Body of pancreas (tissue), 4 donors: ENCODE results near the gene KRT8. TPM values are rescaled to one million over a fixed set of nuclear protein-coding genes. Genes with fewer than 3 reads are reported as not detected.

Experiments
- ATAC-seq: fragments of 150-250 bp; one replicate; pipeline ENCODE4 v1.9.1; 2016
- DNase-seq, 4 donors: peaks; one replicate each; pipeline ENCODE4 v3.0.0-alpha.2; 2019
- H3K27ac ChIP-seq, 4 donors: fragments of 200-600 bp; sonication (generic); 1 replicate in 3 of 4; 2 replicates in 1 of 4; pipeline versions ENCODE4 v1.5.1 to v1.6.1; 2016 to 2019; ENCODE audit warnings: mild to moderate bottlenecking in 1 of 4, mixed read lengths in 1 of 4, moderate library complexity in 1 of 4
- H3K27me3 ChIP-seq, 2 donors: fragments of 200-600 bp; sonication (generic); one replicate each; pipeline ENCODE4 v1.6.0; 2016; ENCODE audit warnings: mild to moderate bottlenecking in 1 of 2
- H3K36me3 ChIP-seq, 2 donors: fragments of 200-600 bp; sonication (generic); replicated peaks in 1 of 2; 2 replicates each; pipeline ENCODE4 v1.5.1; 2016; ENCODE audit warnings: low read depth in 2 of 2; ENCODE audit not compliant: insufficient read depth in 1 of 2
- H3K4me1 ChIP-seq: fragments of 200-600 bp; sonication (generic); one replicate; pipeline ENCODE4 v1.6.0; 2016
- H3K4me3 ChIP-seq, 2 donors: fragments of 200-600 bp; sonication (generic); 1 replicate in 1 of 2; 2 replicates in 1 of 2; pipeline ENCODE4 v1.5.1; 2016 to 2019
- H3K9me3 ChIP-seq, 3 donors: fragments of 200-600 bp; sonication (generic); 1 replicate in 2 of 3; 2 replicates in 1 of 3; pipeline ENCODE4 v1.5.1; 2016
- CTCF ChIP-seq, 7 experiments: fragments of 450-650 bp in 4 of 7; fragments of 200-600 bp in 3 of 7; sonication (generic) in 3 of 7; IDR thresholded peaks; one replicate each; pipeline ENCODE4 v1.5.1; 2016 to 2019; ENCODE audit warnings: antibody characterized with exemption in 7 of 7
- POLR2A ChIP-seq, 3 donors: fragments of 450-650 bp; IDR thresholded peaks; one replicate each; pipeline ENCODE4 v1.6.1; 2016; ENCODE audit warnings: antibody characterized with exemption in 3 of 3, mild to moderate bottlenecking in 2 of 3
- WGBS, 2 donors: methylation state at CpG; one replicate each; pipeline ENCODE4 v1.1.5; 2017; 5-methylcytosine and 5-hydroxymethylcytosine counted together
- intact Hi-C: fragments of 100-400 bp; cut with DNase I; formaldehyde crosslinking; loops from one replicate; pipeline ENCODE4 v1.15.1; 2023
- total RNA-seq, 2 donors: library from RNA; depleted of rRNA; stranded (reverse); fragments of >200 nt; gene quantifications; one replicate each; pipeline ENCODE4 v1.1.0, GENCODE V29; 2016

The KRT8 gene
- total RNA-seq, 2 donors from 2014 or later, result 394 to 455 TPM

DNA sequence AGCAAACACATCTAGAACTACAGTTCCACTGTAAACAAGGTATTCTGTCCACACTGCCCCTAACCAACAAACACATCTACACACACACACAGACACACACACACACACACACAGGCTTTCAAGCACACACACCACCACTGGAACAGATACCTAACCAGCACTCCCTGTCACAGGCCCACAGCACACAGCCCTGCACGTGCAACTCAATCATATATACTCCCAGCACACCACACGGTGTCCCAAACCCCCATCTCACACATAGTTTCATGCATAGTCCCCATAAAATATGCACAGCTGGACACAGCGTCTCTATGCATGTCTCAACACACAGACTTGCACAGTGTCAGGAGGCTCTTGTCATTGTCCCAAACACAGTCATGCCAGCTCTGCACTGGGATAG is 27.6 kb downstream of the KRT8 start:
- no peaks in the 10 kb centered on the region for H3K36me3 ChIP-seq
- H3K27ac ChIP-seq, result no peak overlapping the region
- no peaks in the 10 kb centered on the region for H3K9me3 ChIP-seq
- whole genome bisulfite sequencing, 2 donors, result 79 to 83% methylated on average over 3 of the region's 3 CpGs
- H3K4me3 ChIP-seq, result no peak overlapping the region
- TF ChIP-seq CTCF (IDR thresholded peaks at IDR 0.05) (no peak), POLR2A (IDR thresholded peaks at IDR 0.05) (no peak)
- H3K27me3 ChIP-seq, result no peaks in the 10 kb centered on the region
- intact Hi-C loops, result loop anchor here (5.0 kb wide), 2 partner anchors 505 to 725 kb away; no protein-coding TSS in a partner anchor
- H3K4me1 ChIP-seq, result peaks cover 29% of the 10 kb centered on the region
- no peak for ATAC-seq
- no peak for DNase-seq

- ATAC-seq, result no peak
- no peak overlapping the region for H3K27ac ChIP-seq
- no peak for TF ChIP-seq POLR2A (IDR thresholded peaks at IDR 0.05)
- TF ChIP-seq CTCF (IDR thresholded peaks at IDR 0.05), result no peak
- H3K9me3 ChIP-seq, result no peaks in the 10 kb centered on the region
- H3K4me3 ChIP-seq, result no peak overlapping the region
- 52 to 74% methylated on average over 7 of the region's 7 CpGs for WGBS, 2 donors
- H3K4me1 ChIP-seq, result peaks cover 31% of the 10 kb centered on the region
- DNase-seq, result peak in 2 of 4 donors; percentile 86 to 92
- H3K27me3 ChIP-seq, result no peaks in the 10 kb centered on the region
- no peaks in the 10 kb centered on the region for H3K36me3 ChIP-seq
- intact Hi-C loops, result loop anchor here (5.0 kb wide), 2 partner anchors 504 to 724 kb away; no protein-coding TSS in a partner anchor
These were observed 28.5 kb downstream of the KRT8 start for GRCh38 chr12:52876372-52876771.

DNA sequence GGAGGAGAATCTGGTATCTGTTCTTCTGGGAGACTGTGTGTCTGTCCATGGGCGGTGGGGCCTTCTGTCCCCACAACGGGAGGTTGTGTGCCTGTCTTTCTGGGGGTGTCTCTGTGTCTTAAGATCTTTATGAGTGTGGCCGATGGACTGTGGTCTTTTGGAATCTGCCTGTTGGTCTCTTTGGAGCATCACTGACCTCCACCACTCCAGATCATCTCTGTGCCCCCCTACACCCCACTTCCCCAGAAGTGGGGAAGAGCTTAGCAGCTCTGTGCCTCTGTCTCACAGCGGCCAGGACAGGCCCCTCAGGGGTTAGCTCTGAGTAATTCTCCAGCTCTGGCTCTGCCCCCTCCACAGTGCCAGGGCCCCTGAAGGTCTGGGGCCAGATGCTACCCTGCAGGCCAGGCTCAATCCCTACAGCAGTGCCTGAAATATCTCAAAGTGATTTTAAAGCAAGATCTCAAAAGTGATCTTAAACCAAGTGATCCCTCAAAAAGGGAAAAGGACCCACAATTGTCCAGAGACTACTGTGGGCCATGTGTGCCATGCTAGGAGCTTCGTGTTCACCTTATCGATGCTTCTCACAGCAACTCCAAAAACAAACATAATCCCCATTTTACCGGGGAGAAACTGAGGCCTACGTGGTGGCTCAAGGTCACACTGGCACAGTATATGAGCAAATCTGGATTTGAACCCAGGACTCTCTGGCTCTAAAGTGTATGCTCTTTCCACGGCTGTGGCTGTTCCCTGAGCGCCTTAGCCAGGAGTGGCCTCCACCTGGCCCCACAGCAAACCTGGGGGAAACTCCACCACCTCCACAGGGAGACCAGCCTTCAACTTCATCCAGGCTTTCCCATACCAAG is 30.1 kb downstream of the KRT8 start:
- DNase-seq (no peak), ATAC-seq (no peak)
- intact Hi-C loops, result loop anchor here (5.0 kb wide), 3 partner anchors 293 to 723 kb away; no protein-coding TSS in a partner anchor
- 64 to 66% methylated on average over 9 to 10 of the region's 10 CpGs for WGBS, 2 donors
- Histone ChIP-seq H3K9me3 (no peaks in the 10 kb centered on the region), H3K4me1 (peaks cover 31% of the 10 kb centered on the region), H3K27me3 (no peaks in the 10 kb centered on the region), H3K4me3 (no peak overlapping the region), H3K27ac (peak overlapping the region; percentile 52 to 91 (median 87)), H3K36me3 (no peaks in the 10 kb centered on the region)
- TF ChIP-seq CTCF (IDR thresholded peaks at IDR 0.05) (no peak), POLR2A (IDR thresholded peaks at IDR 0.05) (no peak)

DNA sequence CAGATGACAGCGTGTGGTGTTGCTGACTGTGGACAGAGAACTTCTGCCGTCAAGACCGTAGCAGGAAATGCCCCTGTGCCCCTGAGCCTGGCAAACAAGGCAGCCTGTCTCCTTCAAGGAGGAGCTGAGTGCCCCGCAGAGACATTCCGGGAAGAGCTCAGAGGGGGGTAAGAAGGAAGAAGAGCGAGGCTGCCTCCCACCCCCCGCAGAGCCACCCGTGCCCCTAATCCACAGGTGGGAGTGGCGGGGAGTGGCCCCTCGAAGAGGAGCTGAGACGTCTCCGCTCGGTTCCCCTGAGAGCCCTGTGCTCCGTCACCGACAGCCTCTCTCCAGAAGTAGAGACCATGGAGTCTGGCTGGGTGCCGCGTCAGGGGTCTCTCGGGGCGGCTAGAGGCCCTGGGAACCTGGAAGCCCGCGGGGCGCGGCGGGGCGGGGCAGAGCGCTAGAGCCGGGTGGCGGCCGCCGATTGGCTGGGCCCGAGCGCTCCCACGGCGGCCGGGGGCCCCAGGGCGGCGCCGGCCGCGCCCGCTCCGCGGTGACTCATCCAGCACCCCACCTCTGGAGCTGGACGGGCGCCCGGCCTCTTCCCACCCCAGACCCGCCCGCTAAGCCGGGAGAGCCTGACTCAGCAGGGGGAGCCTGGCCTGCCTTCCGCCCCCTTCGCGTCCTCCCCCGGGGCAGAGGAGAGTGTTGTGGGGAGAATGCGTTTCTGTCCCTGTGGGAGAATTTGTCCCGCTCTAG is 30.9 kb downstream of the KRT8 start:
- Histone ChIP-seq H3K27ac (peak overlapping the region; percentile 52 to 91 (median 87)), H3K4me3 (peak overlapping the region in 1 of 2 donors; percentile 5), H3K4me1 (peaks cover 23% of the 10 kb centered on the region), H3K9me3 (no peaks in the 10 kb centered on the region), H3K27me3 (no peaks in the 10 kb centered on the region), H3K36me3 (no peaks in the 10 kb centered on the region)
- ATAC-seq (peak; percentile 92), DNase-seq (peak; percentile 85 to 97 (median 92))
- intact Hi-C loops, result loop anchor here (5.0 kb wide), 1 partner anchor 292 kb away; no protein-coding TSS in a partner anchor
- 2 to 6% methylated on average over 3 to 55 of the region's 55 CpGs for WGBS, 2 donors
- TF ChIP-seq POLR2A (IDR thresholded peaks at IDR 0.05) (peak; percentile 23 to 57 (median 51)), CTCF (IDR thresholded peaks at IDR 0.05) (no peak)
